ENCODE measurements around the gene CLK3.

DNA sequence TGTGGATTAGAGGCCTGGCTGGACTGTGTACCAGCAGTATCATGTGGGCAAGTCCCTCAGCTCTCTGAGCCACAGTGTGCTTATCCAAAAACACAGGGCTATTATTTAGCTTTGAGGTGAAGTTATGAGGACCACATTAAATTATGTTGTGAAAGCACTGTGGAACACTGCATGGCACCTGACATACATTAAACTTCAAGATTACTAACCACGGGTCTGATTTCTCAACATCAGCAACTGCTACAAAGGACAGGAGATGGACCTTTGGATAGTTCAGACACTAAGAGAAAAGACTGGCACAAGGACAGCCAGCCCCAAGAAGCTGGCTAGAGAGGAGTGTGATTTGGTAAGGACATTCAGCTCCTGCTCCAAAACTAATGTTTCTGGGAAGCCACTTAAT, 21.3 kb downstream of the CLK3 start:
- TF ChIP-seq, protein P1, sequence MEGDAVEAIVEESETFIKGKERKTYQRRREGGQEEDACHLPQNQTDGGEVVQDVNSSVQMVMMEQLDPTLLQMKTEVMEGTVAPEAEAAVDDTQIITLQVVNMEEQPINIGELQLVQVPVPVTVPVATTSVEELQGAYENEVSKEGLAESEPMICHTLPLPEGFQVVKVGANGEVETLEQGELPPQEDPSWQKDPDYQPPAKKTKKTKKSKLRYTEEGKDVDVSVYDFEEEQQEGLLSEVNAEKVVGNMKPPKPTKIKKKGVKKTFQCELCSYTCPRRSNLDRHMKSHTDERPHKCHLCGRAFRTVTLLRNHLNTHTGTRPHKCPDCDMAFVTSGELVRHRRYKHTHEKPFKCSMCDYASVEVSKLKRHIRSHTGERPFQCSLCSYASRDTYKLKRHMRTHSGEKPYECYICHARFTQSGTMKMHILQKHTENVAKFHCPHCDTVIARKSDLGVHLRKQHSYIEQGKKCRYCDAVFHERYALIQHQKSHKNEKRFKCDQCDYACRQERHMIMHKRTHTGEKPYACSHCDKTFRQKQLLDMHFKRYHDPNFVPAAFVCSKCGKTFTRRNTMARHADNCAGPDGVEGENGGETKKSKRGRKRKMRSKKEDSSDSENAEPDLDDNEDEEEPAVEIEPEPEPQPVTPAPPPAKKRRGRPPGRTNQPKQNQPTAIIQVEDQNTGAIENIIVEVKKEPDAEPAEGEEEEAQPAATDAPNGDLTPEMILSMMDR (IDR thresholded peaks at IDR 0.05): no peak
- TF ChIP-seq POLR2AphosphoS5 (IDR thresholded peaks at IDR 0.05): no peak
- no peak for TF ChIP-seq POLR2A (IDR thresholded peaks at IDR 0.05)
